Suprapubic skin (tissue), 4 donors: Measurements from ENCODE around the gene MINDY4. TPM values are rescaled to one million over a fixed set of nuclear protein-coding genes. Genes with fewer than 3 reads are reported as not detected.

Experiments
- DNase-seq, 2 donors: peaks; one replicate each; pipeline ENCODE4 v3.0.0-alpha.2; 2019; ENCODE audit warnings: low spot score in 2 of 2
- H3K27ac ChIP-seq: fragments of 200-600 bp; sonication (generic); one replicate; pipeline ENCODE4 v1.5.1; 2019
- H3K27me3 ChIP-seq: fragments of 200-600 bp; sonication (generic); one replicate; pipeline ENCODE4 v1.5.1; 2019
- H3K36me3 ChIP-seq: fragments of 200-600 bp; sonication (generic); one replicate; pipeline ENCODE4 v1.5.1; 2019
- H3K4me1 ChIP-seq: fragments of 200-600 bp; sonication (generic); one replicate; pipeline ENCODE4 v1.5.1; 2019
- H3K4me3 ChIP-seq: fragments of 200-600 bp; sonication (generic); one replicate; pipeline ENCODE4 v1.5.1; 2019; ENCODE audit warnings: mild to moderate bottlenecking
- H3K9me3 ChIP-seq: fragments of 200-600 bp; sonication (generic); one replicate; pipeline ENCODE4 v1.5.1; 2019
- CTCF ChIP-seq, 2 donors: fragments of 200-600 bp in 1 of 2; fragments of 450-650 bp in 1 of 2; sonication (generic) in 1 of 2; IDR thresholded peaks; one replicate each; pipeline ENCODE4 v1.5.1; 2016 to 2019; ENCODE audit warnings: antibody characterized with exemption in 2 of 2, mild to moderate bottlenecking in 1 of 2, moderate library complexity in 1 of 2
- EP300 ChIP-seq: sonication (generic); formaldehyde crosslinking; IDR thresholded peaks from one replicate; pipeline ENCODE4 v1.6.1; 2017; ENCODE audit warnings: antibody characterized with exemption
- POLR2A ChIP-seq, 2 donors: fragments of 450-650 bp; IDR thresholded peaks; one replicate each; pipeline ENCODE4 v1.6.1; 2017; ENCODE audit warnings: antibody characterized with exemption in 2 of 2, mild to moderate bottlenecking in 2 of 2, moderate library complexity in 2 of 2
- POLR2AphosphoS5 ChIP-seq, 3 donors: sonication (generic); formaldehyde crosslinking; IDR thresholded peaks; one replicate each; pipeline ENCODE4 v1.6.1; 2017; ENCODE audit warnings: antibody characterized with exemption in 3 of 3
- WGBS: methylation state at CpG from one replicate; pipeline ENCODE4 v1.1.5; 2018; 5-methylcytosine and 5-hydroxymethylcytosine counted together
- total RNA-seq, 4 donors: library from RNA; depleted of rRNA; stranded (reverse); fragments of >200 nt; gene quantifications; one replicate each; pipeline ENCODE4 v1.1.0, GENCODE V29; 2016

MINDY4 gene
- total RNA-seq, 4 donors from 2014 or later: 4.6 to 10.5 (median 6.1) TPM

GRCh38 chr7:30879139-30880124 lies 108.2 kb downstream of the MINDY4 start:
- TF ChIP-seq CTCF (IDR thresholded peaks at IDR 0.05) (no peak), EP300 (no peak), POLR2A (IDR thresholded peaks at IDR 0.05) (no peak), POLR2AphosphoS5 (IDR thresholded peaks at IDR 0.05) (no peak)
- 85% methylated on average over 14 of the region's 14 CpGs for WGBS

GRCh38 chr7:30880125-30880720 lies 109.0 kb downstream of the MINDY4 start:
- H3K4me3 ChIP-seq: no peak overlapping the region
- DNase-seq: no peak
- 58% methylated on average over 11 of the region's 12 CpGs for WGBS
- no peak for TF ChIP-seq POLR2A (IDR thresholded peaks at IDR 0.05)
- TF ChIP-seq EP300: no peak
- TF ChIP-seq POLR2AphosphoS5 (IDR thresholded peaks at IDR 0.05): no peak
- no peak for TF ChIP-seq CTCF (IDR thresholded peaks at IDR 0.05)
- H3K9me3 ChIP-seq: no peaks in the 10 kb centered on the region
- H3K27me3 ChIP-seq: no peaks in the 10 kb centered on the region
- H3K4me1 ChIP-seq: no peaks in the 10 kb centered on the region
- peaks cover 5% of the 10 kb centered on the region for H3K36me3 ChIP-seq
- H3K27ac ChIP-seq: no peak overlapping the region

More at GRCh38 chr7:30879139-30880124, 108.2 kb downstream of the MINDY4 start:
- Histone ChIP-seq H3K4me3 (no peak overlapping the region), H3K36me3 (peaks cover 11% of the 10 kb centered on the region), H3K4me1 (no peaks in the 10 kb centered on the region), H3K27me3 (no peaks in the 10 kb centered on the region), H3K9me3 (no peaks in the 10 kb centered on the region), H3K27ac (no peak overlapping the region)
- no peak for DNase-seq

DNA sequence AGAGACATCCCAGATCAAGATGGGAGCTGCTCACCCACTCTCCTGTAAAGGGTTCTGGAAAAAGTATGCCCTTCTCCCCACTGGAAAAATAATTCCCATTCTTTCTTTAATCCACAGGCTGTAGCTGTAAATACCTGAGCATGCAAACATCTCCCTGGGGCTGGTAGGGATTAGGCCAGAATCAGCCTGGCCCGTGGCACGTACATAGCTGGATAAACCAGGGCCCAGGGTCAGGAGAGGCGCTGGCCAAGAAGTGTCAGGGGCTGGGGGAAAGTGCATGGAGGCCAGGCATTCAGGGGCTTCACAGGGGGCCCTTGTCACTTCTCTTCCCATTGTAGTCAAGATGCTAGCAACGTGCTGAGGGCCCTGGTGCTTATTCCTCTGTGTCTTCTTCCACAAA lies 109.7 kb downstream of the MINDY4 start:
- WGBS: 85% methylated on average over 4 of the region's 4 CpGs
- Histone ChIP-seq H3K4me1 (peaks cover under 1% of the 10 kb centered on the region), H3K36me3 (no peaks in the 10 kb centered on the region), H3K27ac (no peak overlapping the region), H3K27me3 (no peaks in the 10 kb centered on the region), H3K4me3 (no peak overlapping the region), H3K9me3 (no peaks in the 10 kb centered on the region)
- no peak for DNase-seq
- no peak for TF ChIP-seq POLR2AphosphoS5 (IDR thresholded peaks at IDR 0.05)
- TF ChIP-seq EP300: no peak
- TF ChIP-seq CTCF (IDR thresholded peaks at IDR 0.05): no peak
- TF ChIP-seq POLR2A (IDR thresholded peaks at IDR 0.05): no peak

DNA sequence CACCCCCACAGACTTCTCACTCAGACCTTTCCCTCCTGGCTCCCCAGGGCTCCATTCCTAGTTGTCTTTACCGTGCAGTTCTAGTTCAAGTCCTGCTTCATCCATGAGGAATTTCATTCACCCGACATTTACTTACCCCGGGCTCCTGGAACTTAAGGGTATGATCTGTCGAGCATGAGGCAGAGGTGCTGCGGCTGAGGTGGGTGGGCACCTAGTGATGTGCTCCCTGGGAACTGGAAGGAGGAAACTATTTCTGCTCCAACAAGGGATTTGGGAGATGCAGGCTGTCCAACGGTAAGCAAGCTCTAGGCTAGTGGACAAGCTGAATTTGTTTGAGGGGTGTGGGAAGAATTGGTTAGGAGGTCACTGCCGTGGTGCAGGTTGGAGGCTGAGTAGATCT lies 110.2 kb downstream of the MINDY4 start:
- H3K27me3 ChIP-seq: no peaks in the 10 kb centered on the region
- peaks cover 6% of the 10 kb centered on the region for H3K4me1 ChIP-seq
- H3K4me3 ChIP-seq: no peak overlapping the region
- DNase-seq: no peak
- no peaks in the 10 kb centered on the region for H3K9me3 ChIP-seq
- 96% methylated on average over 7 of the region's 7 CpGs for WGBS
- no peaks in the 10 kb centered on the region for H3K36me3 ChIP-seq
- no peak overlapping the region for H3K27ac ChIP-seq
- TF ChIP-seq POLR2A (IDR thresholded peaks at IDR 0.05) (no peak), CTCF (IDR thresholded peaks at IDR 0.05) (no peak), EP300 (no peak), POLR2AphosphoS5 (IDR thresholded peaks at IDR 0.05) (no peak)

- Histone ChIP-seq H3K27ac (no peak overlapping the region), H3K27me3 (no peaks in the 10 kb centered on the region), H3K9me3 (no peaks in the 10 kb centered on the region), H3K4me1 (peaks cover 29% of the 10 kb centered on the region), H3K36me3 (no peaks in the 10 kb centered on the region), H3K4me3 (no peak overlapping the region)
- DNase-seq: no peak
- no peak for TF ChIP-seq EP300
- TF ChIP-seq CTCF (IDR thresholded peaks at IDR 0.05): no peak
- TF ChIP-seq POLR2AphosphoS5 (IDR thresholded peaks at IDR 0.05): no peak
- no peak for TF ChIP-seq POLR2A (IDR thresholded peaks at IDR 0.05)
Measured at GRCh38 chr7:30884881-30885280, 113.7 kb downstream of the MINDY4 start.
